K562 (cell line): ENCODE results near the gene PRSS53. TPM values are rescaled to one million over a fixed set of nuclear protein-coding genes. Genes with fewer than 3 reads are reported as not detected.

Source experiments
- ATF3 ChIP-seq, 2 experiments: fragments of 450-650 bp in 1 of 2; sonication (generic) in 1 of 2; formaldehyde crosslinking in 1 of 2; IDR thresholded peaks in 1 of 2; conservative IDR thresholded peaks in 1 of 2; 2 replicates each; pipeline versions ENCODE4 v1.6.1 to v1.8.1; 2016 to 2023; ENCODE audit warnings: mild to moderate bottlenecking in 2 of 2, moderate library complexity in 2 of 2, inconsistent platforms in 1 of 2, missing genetic modification reagents in 1 of 2
- BDP1 ChIP-seq: IDR thresholded peaks from 3 replicates; pipeline ENCODE4 v1.6.1; 2011; ENCODE audit not compliant: insufficient read length, insufficient read depth
- CXXC5 ChIP-seq: fragments of 250-450 bp; sonication (Bioruptor Pico); IDR thresholded peaks from 2 replicates; pipeline ENCODE4 v1.8.0; 2022; ENCODE audit warnings: inconsistent platforms, mild to moderate bottlenecking, moderate library complexity
- ELF4 ChIP-seq: fragments of 450-650 bp; formaldehyde crosslinking; IDR thresholded peaks from 2 replicates; pipeline ENCODE4 v1.4.0; 2022; ENCODE audit warnings: missing genetic modification characterization
- ETS1 ChIP-seq: conservative IDR thresholded peaks from 2 replicates; pipeline ENCODE4 v1.6.1; 2011; ENCODE audit warnings: low read depth, mild to moderate bottlenecking, low read length; ENCODE audit not compliant: control insufficient read depth
- HNRNPLL ChIP-seq: fragments of 200-400 bp; formaldehyde crosslinking; IDR thresholded peaks from 2 replicates; pipeline ENCODE4 v1.6.1; 2017; ENCODE audit warnings: low read length, low read depth, mild to moderate bottlenecking; ENCODE audit not compliant: poor library complexity, severe bottlenecking
- LCOR ChIP-seq: sonication (generic); formaldehyde crosslinking; IDR thresholded peaks from 2 replicates; pipeline ENCODE4 v1.8.0; 2022; ENCODE audit warnings: mild to moderate bottlenecking, missing genetic modification reagents
- NFRKB ChIP-seq: fragments of 450-650 bp; IDR thresholded peaks from 2 replicates; pipeline ENCODE4 v1.6.1; 2016; ENCODE audit warnings: low read depth
- POLR2G ChIP-seq: fragments of 200-400 bp; formaldehyde crosslinking; IDR thresholded peaks from 2 replicates; pipeline ENCODE4 v1.6.1; 2017; ENCODE audit warnings: low read depth, mild to moderate bottlenecking, antibody characterized with exemption, low read length, moderate library complexity
- RB1 ChIP-seq: fragments of 450-650 bp; IDR thresholded peaks from 2 replicates; pipeline ENCODE4 v1.6.1; 2017; ENCODE audit warnings: low read depth, mild to moderate bottlenecking
- SIRT6 ChIP-seq: IDR thresholded peaks from one replicate; pipeline ENCODE4 v1.6.1; 2012; ENCODE audit warnings: low read depth, mild to moderate bottlenecking, control low read depth, inconsistent platforms, low read length, moderate library complexity
- SPI1 ChIP-seq: IDR thresholded peaks from 2 replicates; pipeline ENCODE4 v1.6.1; 2011; ENCODE audit warnings: low read depth, low read length, control low read depth, borderline replicate concordance
- SREBF1 ChIP-seq: fragments of 150-350 bp; IDR thresholded peaks from 2 replicates; pipeline ENCODE4 v1.6.1; 2014; ENCODE audit warnings: antibody characterized with exemption, low read depth, low read length, borderline replicate concordance
- TBL1XR1 ChIP-seq, 2 experiments: IDR thresholded peaks; 2 replicates each; pipeline ENCODE4 v1.6.1; 2012; ENCODE audit warnings: improper control_type of control experiment in 2 of 2, low read length in 2 of 2, mild to moderate bottlenecking in 1 of 2
- ZBTB7A ChIP-seq: IDR thresholded peaks from 2 replicates; pipeline ENCODE4 v1.6.1; 2011; ENCODE audit warnings: low read depth, mild to moderate bottlenecking, low read length, moderate library complexity, borderline replicate concordance; ENCODE audit not compliant: control insufficient read depth
- ZBTB8A ChIP-seq: fragments of 450-650 bp; IDR thresholded peaks from 2 replicates; pipeline ENCODE4 v1.6.1; 2018; ENCODE audit warnings: mild to moderate bottlenecking, moderate library complexity; ENCODE audit not compliant: partially characterized antibody
- ZFPM2 ChIP-seq: fragments of 250-450 bp; sonication (Bioruptor Pico); IDR thresholded peaks from 2 replicates; pipeline ENCODE4 v1.5.1; 2022; ENCODE audit warnings: mild to moderate bottlenecking
- ZFX ChIP-seq: sonication (generic); formaldehyde crosslinking; IDR thresholded peaks from 2 replicates; pipeline ENCODE4 v1.8.0; 2022; ENCODE audit warnings: mild to moderate bottlenecking, missing genetic modification reagents, moderate library complexity
- ZNF253 ChIP-seq: fragments of 250-450 bp; sonication (Bioruptor Pico); conservative IDR thresholded peaks from 2 replicates; pipeline ENCODE4 v1.6.1; 2021; ENCODE audit warnings: mild to moderate bottlenecking
- polyA plus RNA-seq, 8 experiments: library from polyadenylated mRNA; depleted of rRNA in 4 of 8; stranded (reverse) in 5 of 8; unstranded in 3 of 8; fragments of >200 nt; fragmentation: Nextera tagmentation in 2 of 8; fragmentation: Illumina TruSeq in 1 of 8; extraction: Ambion mirVana in 2 of 8; extraction: Trizol in 1 of 8; gene quantifications; 2 replicates each; pipeline versions ENCODE4 v1.2.1 to v1.2.3, GENCODE V29; 2011 to 2014; ENCODE audit warnings: inconsistent platforms in 1 of 8, missing spikeins in 1 of 8
- total RNA-seq, 7 experiments: library from RNA; depleted of rRNA in 6 of 7; stranded (reverse); fragments of >200 nt in 6 of 7; fragmentation: Illumina TruSeq in 2 of 7; extraction: Trizol in 2 of 7; gene quantifications; 2 replicates each; pipeline versions ENCODE4 v1.2.1 to v1.2.3, GENCODE V29; 2011 to 2021; ENCODE audit warnings: low replicate concordance in 1 of 7
- TF ChIP-seq, protein P1 (sequence below): fragments of 250-450 bp; sonication (Bioruptor Pico); IDR thresholded peaks from 2 replicates; pipeline ENCODE4 v1.9.0; 2021; ENCODE audit warnings: mild to moderate bottlenecking, inconsistent platforms
- TF ChIP-seq, protein P2 (sequence below): fragments of 200-800 bp; sonication (Bioruptor generic); IDR thresholded peaks from 2 replicates; pipeline ENCODE4 v1.6.1; 2017; ENCODE audit warnings: missing genetic modification characterization, missing compliant biosample characterization

PRSS53 gene
- total and polyA plus RNA-seq, 9 of the 15 experiments (the other 6 are each of a cell fraction or from before 2014, with no cell fraction given): 0.40 to 1.9 (median 0.78) TPM; not detected in 2

DNA sequence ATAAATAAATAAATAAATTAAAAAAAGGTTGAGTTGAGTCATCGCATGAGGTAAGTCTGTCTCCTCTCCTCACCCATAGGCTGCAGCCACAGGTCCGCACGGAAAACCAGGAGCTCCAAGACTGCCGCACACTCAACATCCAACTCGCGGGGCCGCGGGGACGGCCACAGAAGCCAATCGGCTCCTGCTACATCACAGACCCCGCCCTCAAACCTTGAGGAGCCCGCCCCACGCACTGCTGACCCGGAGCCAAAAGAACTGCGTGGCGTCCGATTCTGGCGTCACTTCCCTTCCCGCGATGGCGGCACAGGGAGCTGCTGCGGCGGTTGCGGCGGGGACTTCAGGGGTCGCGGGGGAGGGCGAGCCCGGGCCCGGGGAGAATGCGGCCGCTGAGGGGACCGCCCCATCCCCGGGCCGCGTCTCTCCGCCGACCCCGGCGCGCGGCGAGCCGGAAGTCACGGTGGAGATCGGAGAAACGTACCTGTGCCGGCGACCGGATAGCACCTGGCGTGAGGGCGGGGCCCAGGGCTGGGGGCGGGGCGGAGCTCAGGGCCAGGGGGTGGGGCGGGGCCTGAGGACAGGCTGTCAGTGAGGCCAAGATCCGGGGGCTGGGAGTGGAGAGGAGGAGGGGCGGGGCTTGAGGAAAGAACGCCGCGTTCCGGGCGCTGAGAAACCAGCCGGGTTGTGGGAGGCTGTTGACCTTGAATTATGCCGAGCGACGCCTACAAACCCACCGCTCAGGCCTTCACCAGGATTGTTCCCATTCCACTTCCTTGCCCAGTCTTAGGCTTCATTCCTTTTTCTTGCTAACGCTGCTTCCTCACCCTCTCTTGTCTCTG, 28.9 kb upstream of the PRSS53 start, which contains the start of gene KAT8 (continued):
- TF ChIP-seq, protein P1, sequence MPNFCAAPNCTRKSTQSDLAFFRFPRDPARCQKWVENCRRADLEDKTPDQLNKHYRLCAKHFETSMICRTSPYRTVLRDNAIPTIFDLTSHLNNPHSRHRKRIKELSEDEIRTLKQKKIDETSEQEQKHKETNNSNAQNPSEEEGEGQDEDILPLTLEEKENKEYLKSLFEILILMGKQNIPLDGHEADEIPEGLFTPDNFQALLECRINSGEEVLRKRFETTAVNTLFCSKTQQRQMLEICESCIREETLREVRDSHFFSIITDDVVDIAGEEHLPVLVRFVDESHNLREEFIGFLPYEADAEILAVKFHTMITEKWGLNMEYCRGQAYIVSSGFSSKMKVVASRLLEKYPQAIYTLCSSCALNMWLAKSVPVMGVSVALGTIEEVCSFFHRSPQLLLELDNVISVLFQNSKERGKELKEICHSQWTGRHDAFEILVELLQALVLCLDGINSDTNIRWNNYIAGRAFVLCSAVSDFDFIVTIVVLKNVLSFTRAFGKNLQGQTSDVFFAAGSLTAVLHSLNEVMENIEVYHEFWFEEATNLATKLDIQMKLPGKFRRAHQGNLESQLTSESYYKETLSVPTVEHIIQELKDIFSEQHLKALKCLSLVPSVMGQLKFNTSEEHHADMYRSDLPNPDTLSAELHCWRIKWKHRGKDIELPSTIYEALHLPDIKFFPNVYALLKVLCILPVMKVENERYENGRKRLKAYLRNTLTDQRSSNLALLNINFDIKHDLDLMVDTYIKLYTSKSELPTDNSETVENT (CRISPR knock-in tag): 0 out of 2 replicates have a peak, but pooled peaks have one; percentile 57
- TF ChIP-seq CXXC5 (CRISPR knock-in tag) (peak; percentile 99), ZNF253 (0 out of 2 replicates have a peak, but pooled peaks have one; percentile 58), ZFX (peak; percentile 65), RB1 (peak; percentile 84), LCOR (CRISPR knock-in tag) (no peak), TBL1XR1 (IDR thresholded peaks at IDR 0.05; ENCODE audit: low read length in 2 of 2) (peak; percentile 25 to 49; a peak in 2 of 4 replicates), SIRT6 (no peak), SREBF1 (peak; percentile 51; the same call in 1 of the 2 replicates), POLR2G (peak; percentile 98), ZBTB8A (no peak), ZBTB7A (peak; percentile 87), NFRKB (peak; percentile 29; the same call in 1 of the 2 replicates), ATF3 (IDR thresholded peaks at IDR 0.05) (peak; percentile 52), ATF3 (CRISPR knock-in tag; conservative IDR thresholded peaks at IDR 0.05) (no peak), SPI1 (peak; percentile 64), HNRNPLL (peak; percentile 30), ZFPM2 (CRISPR knock-in tag) (no peak), ELF4 (peak; percentile 88), ETS1 (peak; percentile 51), BDP1 (no peak)
- TF ChIP-seq, protein P2, sequence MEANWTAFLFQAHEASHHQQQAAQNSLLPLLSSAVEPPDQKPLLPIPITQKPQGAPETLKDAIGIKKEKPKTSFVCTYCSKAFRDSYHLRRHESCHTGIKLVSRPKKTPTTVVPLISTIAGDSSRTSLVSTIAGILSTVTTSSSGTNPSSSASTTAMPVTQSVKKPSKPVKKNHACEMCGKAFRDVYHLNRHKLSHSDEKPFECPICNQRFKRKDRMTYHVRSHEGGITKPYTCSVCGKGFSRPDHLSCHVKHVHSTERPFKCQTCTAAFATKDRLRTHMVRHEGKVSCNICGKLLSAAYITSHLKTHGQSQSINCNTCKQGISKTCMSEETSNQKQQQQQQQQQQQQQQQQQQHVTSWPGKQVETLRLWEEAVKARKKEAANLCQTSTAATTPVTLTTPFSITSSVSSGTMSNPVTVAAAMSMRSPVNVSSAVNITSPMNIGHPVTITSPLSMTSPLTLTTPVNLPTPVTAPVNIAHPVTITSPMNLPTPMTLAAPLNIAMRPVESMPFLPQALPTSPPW: peak; percentile 88
